K562 (cell line): ENCODE data around the gene INTS13. TPM values are rescaled to one million over a fixed set of nuclear protein-coding genes. Genes with fewer than 3 reads are reported as not detected.

Experiments
- ATAC-seq: fragments of 200-7000 bp; cut with Tn5 transposase; 3 replicates; pipeline ENCODE4 v1.9.1; 2020; ENCODE audit warnings: moderate library complexity
- BruUV-seq: library from RNA; stranded (reverse); fragments of 400-500 nt; replicated peaks from 2 replicates; lab custom pipeline; 2021; lab: Mats Ljungman, UMichigan
- CTCF ChIA-PET: fragments of 300-600 bp; formaldehyde crosslinking; extraction: SDS; loops from one replicate; lab custom pipeline; 2021; ENCODE audit warnings: low intra/inter-chr PET ratio; lab: Yijun Ruan, JAX
- POLR2A ChIA-PET: fragments of 300-600, 350-650 bp; sonication (Branson Sonifier 250); formaldehyde crosslinking; extraction: SDS; loops from one replicate; lab custom pipeline; 2021; ENCODE audit warnings: antibody characterized with exemption, inconsistent platforms; lab: Yijun Ruan, JAX
- DNase-seq, 4 experiments: peaks; one replicate each; pipeline versions ENCODE4 v3.0.0 to v3.0.0-alpha.2; 2011 to 2018; ENCODE audit warnings: low spot score in 3 of 4, mixed read lengths in 3 of 4; ENCODE audit errors: extremely low read depth in 1 of 4
- FAIRE-seq: peaks from 2 replicates; lab custom pipeline; 2011; peaks lifted over from hg19 to GRCh38; lab: Jason Lieb, UNC
- H2AFZ ChIP-seq: 2 replicates; pipeline ENCODE4 v1.6.0; 2011; ENCODE audit warnings: low read depth, low read length, control low read depth, inconsistent platforms
- H3K27ac ChIP-seq: fragments of 200-600 bp; 3 replicates; pipeline ENCODE4 v1.8.0; 2011; ENCODE audit warnings: low read depth, mild to moderate bottlenecking, control low read depth, inconsistent platforms, low read length, moderate library complexity, mixed read lengths; ENCODE audit errors: extremely low read depth
- H3K27me3 ChIP-seq, 2 experiments: fragments of 300-600 bp in 1 of 2; 2 replicates in 1 of 2; 3 replicates in 1 of 2; pipeline versions ENCODE4 v1.6.0 to v1.8.0; 2011; ENCODE audit warnings: inconsistent platforms in 2 of 2, low read length in 2 of 2, mild to moderate bottlenecking in 1 of 2, mixed read lengths in 1 of 2, moderate library complexity in 1 of 2; ENCODE audit not compliant: control insufficient read depth in 2 of 2, insufficient read depth in 2 of 2
- H3K36me3 ChIP-seq: fragments of 300-600 bp; 3 replicates; pipeline ENCODE4 v1.8.0; 2011; ENCODE audit warnings: mild to moderate bottlenecking, low read length, inconsistent platforms; ENCODE audit not compliant: control insufficient read depth, insufficient read depth
- H3K4me1 ChIP-seq, 2 experiments: fragments of 200-600 bp in 1 of 2; replicated peaks in 1 of 2; 2 replicates in 1 of 2; 3 replicates in 1 of 2; pipeline versions ENCODE4 v1.5.1 to v1.8.0; 2011; ENCODE audit warnings: inconsistent platforms in 2 of 2, low read length in 2 of 2, mild to moderate bottlenecking in 1 of 2, mixed read lengths in 1 of 2, moderate library complexity in 1 of 2; ENCODE audit not compliant: control insufficient read depth in 2 of 2, insufficient read depth in 2 of 2
- H3K4me2 ChIP-seq: 2 replicates; pipeline ENCODE4 v1.6.1; 2011; ENCODE audit warnings: low read length, control low read depth, inconsistent platforms, mixed read lengths; ENCODE audit not compliant: insufficient read depth
- H3K4me3 ChIP-seq: fragments of 200-600 bp; sonication (generic), shearing (Covaris generic); 2 replicates; pipeline ENCODE4 v1.5.1; 2016; ENCODE audit warnings: control low read depth, inconsistent platforms
- H3K79me2 ChIP-seq: fragments of 200-600 bp; 3 replicates; pipeline ENCODE4 v1.8.0; 2011; ENCODE audit warnings: low read length, inconsistent platforms; ENCODE audit not compliant: control insufficient read depth, insufficient read depth
- H3K9ac ChIP-seq, 2 experiments: 2 replicates each; pipeline versions ENCODE4 v1.6.0 to v1.6.1; 2011; ENCODE audit warnings: low read depth in 2 of 2, low read length in 2 of 2, control low read depth in 1 of 2, inconsistent platforms in 1 of 2, mild to moderate bottlenecking in 1 of 2, mixed read lengths in 1 of 2; ENCODE audit not compliant: insufficient read depth in 1 of 2
- H3K9me1 ChIP-seq: one replicate; pipeline ENCODE4 v1.6.0; 2011; ENCODE audit warnings: inconsistent platforms, mild to moderate bottlenecking, low read length, moderate library complexity; ENCODE audit not compliant: control insufficient read depth, insufficient read depth
- H3K9me3 ChIP-seq: replicated peaks from 2 replicates; pipeline ENCODE4 v1.5.1; 2011; ENCODE audit warnings: low read depth, low read length, inconsistent platforms; ENCODE audit not compliant: control insufficient read depth, insufficient read depth
- H4K20me1 ChIP-seq: replicated peaks from 2 replicates; pipeline ENCODE4 v1.6.1; 2011; ENCODE audit warnings: low read length, inconsistent platforms, mixed read lengths; ENCODE audit not compliant: control insufficient read depth, insufficient read depth
- ATF7 ChIP-seq: fragments of 450-650 bp; IDR thresholded peaks from 2 replicates; pipeline ENCODE4 v1.7.1; 2014; ENCODE audit warnings: mild to moderate bottlenecking, moderate library complexity
- ESRRA ChIP-seq: fragments of 450-650 bp; IDR thresholded peaks from 2 replicates; pipeline ENCODE4 v1.6.1; 2014; ENCODE audit warnings: low read depth, mild to moderate bottlenecking, moderate library complexity, borderline replicate concordance
- FOXA3 ChIP-seq, 2 experiments: fragments of 450-650 bp in 1 of 2; sonication (generic) in 1 of 2; formaldehyde crosslinking; IDR thresholded peaks in 1 of 2; conservative IDR thresholded peaks in 1 of 2; 2 replicates each; pipeline versions ENCODE4 v1.4.0 to v1.8.0; 2020 to 2022; ENCODE audit warnings: mild to moderate bottlenecking in 2 of 2, missing genetic modification reagents in 1 of 2
- ILF3 ChIP-seq: fragments of 450-650 bp; IDR thresholded peaks from 2 replicates; pipeline ENCODE4 v1.6.1; 2018; ENCODE audit warnings: antibody characterized with exemption, mild to moderate bottlenecking, moderate library complexity, borderline replicate concordance
- NCOR1 ChIP-seq: fragments of 450-650 bp; IDR thresholded peaks from 2 replicates; pipeline ENCODE4 v1.6.1; 2016; ENCODE audit warnings: mild to moderate bottlenecking, moderate library complexity
- POLR2AphosphoS2 ChIP-seq: IDR thresholded peaks from 2 replicates; pipeline ENCODE4 v1.6.1; 2012; ENCODE audit warnings: low read length, improper control_type of control experiment
- TAF15 ChIP-seq: fragments of 200-400 bp; formaldehyde crosslinking; IDR thresholded peaks from 2 replicates; pipeline ENCODE4 v1.6.1; 2017; ENCODE audit warnings: mild to moderate bottlenecking, low read depth, low read length, moderate library complexity
- TSHZ1 ChIP-seq: fragments of 250-450 bp; sonication (Bioruptor Pico); IDR thresholded peaks from 2 replicates; pipeline ENCODE4 v1.4.0; 2020; ENCODE audit warnings: mild to moderate bottlenecking, moderate library complexity
- ZKSCAN3 ChIP-seq: fragments of 250-450 bp; sonication (Bioruptor Pico); IDR thresholded peaks from 2 replicates; pipeline ENCODE4 v1.4.0; 2020
- ZNF146 ChIP-seq: IDR thresholded peaks from one replicate; pipeline ENCODE4 v1.6.1; 2018; ENCODE audit warnings: missing compliant biosample characterization; ENCODE audit not compliant: unreplicated experiment
- WGBS: fragments of 100-300 bp; shearing (Covaris generic); methylation state at CpG from one replicate; pipeline ENCODE4 v1.1.6; 2016; ENCODE audit warnings: low coverage, mixed read lengths; ENCODE audit not compliant: insufficient coverage; ENCODE audit errors: missing lambda C conversion rate; 5-methylcytosine and 5-hydroxymethylcytosine counted together
- in situ Hi-C: fragments of 300-500 bp; cut with MboI; formaldehyde crosslinking; loops from 4 replicates; pipeline ENCODE4 v1.15.0; 2018; ENCODE audit warnings: inconsistent platforms, mixed read lengths
- intact Hi-C: fragments of 100-400 bp; cut with micrococcal nuclease; formaldehyde crosslinking; loops from 2 replicates; pipeline ENCODE4 v1.14.2; 2022
- polyA plus RNA-seq, 8 experiments: library from polyadenylated mRNA; depleted of rRNA in 4 of 8; stranded (reverse) in 5 of 8; unstranded in 3 of 8; fragments of >200 nt; fragmentation: Nextera tagmentation in 2 of 8; fragmentation: Illumina TruSeq in 1 of 8; extraction: Ambion mirVana in 2 of 8; extraction: Trizol in 1 of 8; gene quantifications; 2 replicates each; pipeline versions ENCODE4 v1.2.1 to v1.2.3, GENCODE V29; 2011 to 2014; ENCODE audit warnings: inconsistent platforms in 1 of 8, missing spikeins in 1 of 8
- total RNA-seq, 7 experiments: library from RNA; depleted of rRNA in 6 of 7; stranded (reverse); fragments of >200 nt in 6 of 7; fragmentation: Illumina TruSeq in 2 of 7; extraction: Trizol in 2 of 7; gene quantifications; 2 replicates each; pipeline versions ENCODE4 v1.2.1 to v1.2.3, GENCODE V29; 2011 to 2021; ENCODE audit warnings: low replicate concordance in 1 of 7
- TF ChIP-seq, protein P1 (sequence below): sonication (generic); formaldehyde crosslinking; IDR thresholded peaks from 2 replicates; pipeline ENCODE4 v1.8.0; 2022; ENCODE audit warnings: missing genetic modification reagents, mild to moderate bottlenecking, moderate library complexity, borderline replicate concordance
- TF ChIP-seq, protein P2 (sequence below): IDR thresholded peaks from 2 replicates; pipeline ENCODE4 v1.6.1; 2014; ENCODE audit warnings: antibody characterized with exemption

Gene INTS13
- total and polyA plus RNA-seq, 9 of the 15 experiments (the other 6 are each of a cell fraction or from before 2014, with no cell fraction given), result 48.3 to 91.8 (median 78.1) TPM

DNA sequence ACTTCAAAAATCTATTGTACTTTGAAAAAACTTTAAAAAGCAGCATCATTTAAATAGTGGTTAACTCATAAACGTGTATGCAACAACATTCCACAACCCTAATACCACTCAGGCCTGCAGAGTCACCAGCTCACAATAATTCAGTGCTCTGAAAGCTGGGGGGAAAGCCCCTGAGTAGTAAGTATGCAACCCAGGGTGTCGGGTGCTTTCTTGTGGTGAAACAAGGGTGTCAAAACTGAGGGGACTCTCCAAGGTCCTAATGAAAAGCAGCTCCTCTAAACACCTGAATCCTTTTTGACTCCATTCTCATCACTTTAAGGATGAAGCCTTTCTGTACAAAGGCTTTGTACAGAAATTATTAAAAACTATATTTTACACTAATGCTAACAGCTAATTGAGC, 34.2 kb upstream of the INTS13 start (continued):
- TF ChIP-seq TSHZ1 (CRISPR knock-in tag), result no peak
- TF ChIP-seq ILF3, result no peak

- H3K9me1 ChIP-seq, result no peaks in the 10 kb centered on the region
- no peaks in the 10 kb centered on the region for H3K9me3 ChIP-seq
- H3K27ac ChIP-seq, result no peak overlapping the region
- 80% methylated on average over 2 of the region's 2 CpGs for WGBS
- no peak overlapping the region for H2AFZ ChIP-seq
- H4K20me1 ChIP-seq, result no peaks in the 10 kb centered on the region
- ATAC-seq, result no peak
- no TSS peak for BruUV-seq
- no peaks in the 10 kb centered on the region for H3K4me1 ChIP-seq
- DNase-seq, result no peak
- no peak overlapping the region for H3K4me3 ChIP-seq
- in situ Hi-C loops, result no loop called here
- POLR2A ChIA-PET, result no interaction called here
- H3K79me2 ChIP-seq, result no peaks in the 10 kb centered on the region
- no peak overlapping the region for H3K4me2 ChIP-seq
- no peaks in the 10 kb centered on the region for H3K27me3 ChIP-seq
- H3K36me3 ChIP-seq, result peaks cover 12% of the 10 kb centered on the region; the same call in 2 of the 3 replicates
- CTCF ChIA-PET, result no interaction called here
- no peak for TF ChIP-seq FOXA3 (CRISPR knock-in tag; conservative IDR thresholded peaks at IDR 0.05 in 1 of 2, IDR thresholded peaks at IDR 0.05 in 1 of 2)
- no peak for TF ChIP-seq ZKSCAN3 (CRISPR knock-in tag)
- TF ChIP-seq POLR2AphosphoS2, result no peak
- TF ChIP-seq ZNF146 (CRISPR knock-in tag), result no peak
- no peak for TF ChIP-seq ILF3
- TF ChIP-seq, protein P1, sequence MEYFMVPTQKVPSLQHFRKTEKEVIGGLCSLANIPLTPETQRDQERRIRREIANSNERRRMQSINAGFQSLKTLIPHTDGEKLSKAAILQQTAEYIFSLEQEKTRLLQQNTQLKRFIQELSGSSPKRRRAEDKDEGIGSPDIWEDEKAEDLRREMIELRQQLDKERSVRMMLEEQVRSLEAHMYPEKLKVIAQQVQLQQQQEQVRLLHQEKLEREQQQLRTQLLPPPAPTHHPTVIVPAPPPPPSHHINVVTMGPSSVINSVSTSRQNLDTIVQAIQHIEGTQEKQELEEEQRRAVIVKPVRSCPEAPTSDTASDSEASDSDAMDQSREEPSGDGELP, result no peak
- TF ChIP-seq, protein P2, sequence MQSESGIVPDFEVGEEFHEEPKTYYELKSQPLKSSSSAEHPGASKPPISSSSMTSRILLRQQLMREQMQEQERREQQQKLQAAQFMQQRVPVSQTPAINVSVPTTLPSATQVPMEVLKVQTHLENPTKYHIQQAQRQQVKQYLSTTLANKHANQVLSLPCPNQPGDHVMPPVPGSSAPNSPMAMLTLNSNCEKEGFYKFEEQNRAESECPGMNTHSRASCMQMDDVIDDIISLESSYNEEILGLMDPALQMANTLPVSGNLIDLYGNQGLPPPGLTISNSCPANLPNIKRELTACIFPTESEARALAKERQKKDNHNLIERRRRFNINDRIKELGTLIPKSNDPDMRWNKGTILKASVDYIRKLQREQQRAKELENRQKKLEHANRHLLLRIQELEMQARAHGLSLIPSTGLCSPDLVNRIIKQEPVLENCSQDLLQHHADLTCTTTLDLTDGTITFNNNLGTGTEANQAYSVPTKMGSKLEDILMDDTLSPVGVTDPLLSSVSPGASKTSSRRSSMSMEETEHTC, result no peak
- no peak for TF ChIP-seq ATF7
- TF ChIP-seq ESRRA, result no peak
- no peak for TF ChIP-seq NCOR1
- no peak for TF ChIP-seq TAF15
- FAIRE-seq, result no peak
- H3K9ac ChIP-seq, result no peak overlapping the region
- intact Hi-C loops, result no loop called here
Measured at GRCh38 chr12:26970136-26970535, 32.4 kb upstream of the INTS13 start.
